HG03342 (cell line): ENCODE measurements around the gene MVB12B.

Experiments used
- ATAC-seq: cut with Tn5 transposase; IDR thresholded peaks from one replicate; pipeline ENCODE4 v1.9.1; 2021; ENCODE audit warnings: mild to moderate bottlenecking, moderate library complexity; ENCODE audit not compliant: unreplicated experiment

MVB12B gene

GRCh38 chr9:126486276-126486675 lies 159.6 kb downstream of the MVB12B start:
- no peak for ATAC-seq

GRCh38 chr9:126487856-126488255 lies 161.2 kb downstream of the MVB12B start:
- ATAC-seq: no peak

- no peak for ATAC-seq
These were observed 161.7 kb downstream of the MVB12B start for GRCh38 chr9:126488310-126488709.

- no peak for ATAC-seq
These were observed 162.3 kb downstream of the MVB12B start for GRCh38 chr9:126488881-126489404.

- ATAC-seq: no peak
These were observed 163.1 kb downstream of the MVB12B start for GRCh38 chr9:126489581-126490213.

GRCh38 chr9:126490214-126490631 lies 163.6 kb downstream of the MVB12B start:
- no peak for ATAC-seq

GRCh38 chr9:126490871-126491567 lies 164.4 kb downstream of the MVB12B start:
- no peak for ATAC-seq

- ATAC-seq: no peak
These were observed 164.9 kb downstream of the MVB12B start for GRCh38 chr9:126491568-126491879.

- ATAC-seq: no peak
These were observed 165.3 kb downstream of the MVB12B start for GRCh38 chr9:126491949-126492348.

GRCh38 chr9:126494264-126494663 lies 167.6 kb downstream of the MVB12B start:
- no peak for ATAC-seq

GRCh38 chr9:126494746-126495145 lies 168.1 kb downstream of the MVB12B start:
- ATAC-seq: no peak

- ATAC-seq: no peak
These were observed 169.0 kb downstream of the MVB12B start for GRCh38 chr9:126495411-126496180.

- ATAC-seq: no peak
These were observed 169.6 kb downstream of the MVB12B start for GRCh38 chr9:126496181-126496576.

GRCh38 chr9:126496781-126497659 lies 170.4 kb downstream of the MVB12B start:
- no peak for ATAC-seq

GRCh38 chr9:126497660-126498275 lies 171.1 kb downstream of the MVB12B start:
- ATAC-seq: no peak

GRCh38 chr9:126498331-126498730 lies 171.7 kb downstream of the MVB12B start:
- no peak for ATAC-seq

GRCh38 chr9:126499005-126499910 lies 172.6 kb downstream of the MVB12B start:
- no peak for ATAC-seq

- no peak for ATAC-seq
These were observed 173.4 kb downstream of the MVB12B start for GRCh38 chr9:126499911-126500599.
